Omental fat pad (tissue), 4 donors: Measurements from ENCODE around the gene LINC01488. TPM values are rescaled to one million over a fixed set of nuclear protein-coding genes. Genes with fewer than 3 reads are reported as not detected.

Experiments used
- ATAC-seq: fragments of 150-250 bp; one replicate; pipeline ENCODE4 v1.9.1; 2016; ENCODE audit warnings: mild to moderate bottlenecking, moderate library complexity; ENCODE audit not compliant: low FRiP score
- DNase-seq: peaks from one replicate; pipeline ENCODE4 v3.0.0-alpha.2; 2019; ENCODE audit warnings: low spot score
- total RNA-seq, 4 donors: library from RNA; depleted of rRNA; stranded (reverse); fragments of >200 nt; gene quantifications; one replicate each; pipeline ENCODE4 v1.1.0, GENCODE V29; 2016
- TF ChIP-seq, protein P1 (sequence below), 3 donors: fragments of 450-650 bp; IDR thresholded peaks; one replicate each; pipeline ENCODE4 v1.5.1; 2016 to 2017; ENCODE audit warnings: antibody characterized with exemption in 3 of 3, mild to moderate bottlenecking in 3 of 3, moderate library complexity in 2 of 3

The LINC01488 gene
- total RNA-seq, 4 donors from 2014 or later = not detected

DNA sequence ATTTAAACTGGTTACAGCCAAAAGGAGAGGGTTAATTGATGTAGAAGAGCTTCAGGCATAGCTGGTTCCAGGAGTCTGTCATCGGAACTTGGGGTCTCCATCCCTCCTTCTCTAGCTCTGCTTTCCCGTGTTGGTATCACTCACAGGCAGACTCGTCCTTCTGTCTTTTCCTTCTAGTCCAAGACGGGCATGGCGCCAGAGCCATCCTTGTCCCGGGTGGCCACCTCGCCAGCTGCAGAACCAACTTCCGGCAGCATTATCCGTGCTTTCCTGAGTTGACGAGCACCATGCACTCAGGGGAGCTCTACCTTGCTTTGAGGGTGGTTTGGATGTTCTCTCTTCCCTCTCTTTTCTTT lies 14.7 kb downstream of the LINC01488 start:
- TF ChIP-seq, protein P1, sequence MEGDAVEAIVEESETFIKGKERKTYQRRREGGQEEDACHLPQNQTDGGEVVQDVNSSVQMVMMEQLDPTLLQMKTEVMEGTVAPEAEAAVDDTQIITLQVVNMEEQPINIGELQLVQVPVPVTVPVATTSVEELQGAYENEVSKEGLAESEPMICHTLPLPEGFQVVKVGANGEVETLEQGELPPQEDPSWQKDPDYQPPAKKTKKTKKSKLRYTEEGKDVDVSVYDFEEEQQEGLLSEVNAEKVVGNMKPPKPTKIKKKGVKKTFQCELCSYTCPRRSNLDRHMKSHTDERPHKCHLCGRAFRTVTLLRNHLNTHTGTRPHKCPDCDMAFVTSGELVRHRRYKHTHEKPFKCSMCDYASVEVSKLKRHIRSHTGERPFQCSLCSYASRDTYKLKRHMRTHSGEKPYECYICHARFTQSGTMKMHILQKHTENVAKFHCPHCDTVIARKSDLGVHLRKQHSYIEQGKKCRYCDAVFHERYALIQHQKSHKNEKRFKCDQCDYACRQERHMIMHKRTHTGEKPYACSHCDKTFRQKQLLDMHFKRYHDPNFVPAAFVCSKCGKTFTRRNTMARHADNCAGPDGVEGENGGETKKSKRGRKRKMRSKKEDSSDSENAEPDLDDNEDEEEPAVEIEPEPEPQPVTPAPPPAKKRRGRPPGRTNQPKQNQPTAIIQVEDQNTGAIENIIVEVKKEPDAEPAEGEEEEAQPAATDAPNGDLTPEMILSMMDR (IDR thresholded peaks at IDR 0.05) = no peak

GRCh38 chr11:69496631-69497220 lies 15.3 kb downstream of the LINC01488 start:
- DNase-seq (no peak), ATAC-seq (no peak)
- TF ChIP-seq, protein P1 (IDR thresholded peaks at IDR 0.05) = no peak

More for the DNA sequence above, 14.7 kb downstream of the LINC01488 start:
- ATAC-seq = no peak
- no peak for DNase-seq

DNA sequence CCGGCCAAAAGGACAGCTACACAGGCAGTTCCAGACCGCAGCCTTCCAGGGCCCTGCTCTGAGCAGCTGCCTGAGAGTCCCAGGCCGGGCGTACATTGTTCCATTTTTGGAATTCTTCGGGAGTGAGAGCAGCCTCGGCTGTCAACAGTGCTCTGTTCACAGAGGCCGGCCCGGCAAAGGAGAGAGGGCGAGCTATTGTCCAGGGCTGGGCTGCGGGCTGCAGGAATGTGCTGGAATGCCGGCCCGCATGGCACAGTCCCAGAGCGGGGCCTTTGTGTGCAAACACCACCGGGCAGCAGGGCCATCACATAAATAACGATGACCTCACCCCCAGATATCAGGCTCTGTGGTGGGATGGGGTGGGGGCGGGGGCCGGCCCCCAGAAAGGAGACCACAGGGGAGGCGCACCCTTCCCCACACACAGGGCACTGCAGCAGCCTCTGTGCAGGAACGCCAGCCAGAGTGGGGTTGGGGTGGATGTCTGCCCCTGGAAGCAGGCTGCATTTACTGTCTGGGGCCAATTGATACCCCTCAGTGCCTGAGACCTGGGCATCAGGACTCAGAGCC lies 15.8 kb downstream of the LINC01488 start:
- TF ChIP-seq, protein P1 (IDR thresholded peaks at IDR 0.05) = no peak
- peak; percentile 60 for ATAC-seq
- DNase-seq = no peak

- TF ChIP-seq, protein P1 (IDR thresholded peaks at IDR 0.05) = no peak
- ATAC-seq = no peak
- DNase-seq = no peak
These were observed 17.2 kb downstream of the LINC01488 start for GRCh38 chr11:69498614-69499175.

- TF ChIP-seq, protein P1 (IDR thresholded peaks at IDR 0.05) = no peak
- no peak for ATAC-seq
- no peak for DNase-seq
These were observed 17.9 kb downstream of the LINC01488 start for GRCh38 chr11:69499186-69499917.

DNA sequence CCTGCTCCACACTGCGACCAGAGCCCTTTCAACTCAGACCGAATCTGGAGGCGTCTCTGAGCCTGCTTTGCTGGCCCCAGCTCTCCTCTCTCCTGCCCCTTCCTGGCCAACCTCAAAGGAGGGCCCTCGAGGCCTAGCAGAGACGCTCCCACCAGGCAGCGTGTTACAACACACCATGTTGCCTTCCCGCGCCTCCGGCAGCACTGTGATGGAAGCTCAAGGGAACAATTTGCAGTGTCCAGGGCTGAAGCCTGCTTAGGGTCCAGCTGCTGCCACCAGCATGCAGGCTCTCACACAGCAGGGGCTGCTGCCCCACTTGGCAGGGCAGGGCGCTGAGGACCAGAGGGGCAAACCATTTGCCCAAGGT lies 18.4 kb downstream of the LINC01488 start:
- no peak for ATAC-seq
- TF ChIP-seq, protein P1 (IDR thresholded peaks at IDR 0.05) = no peak
- no peak for DNase-seq
